Nephron (organoid): ENCODE results near the gene HOXB6.

ENCODE experiments used
- H3K27ac Mint-ChIP-seq, 3 experiments: 2 replicates each; pipeline ENCODE4 v1.8.0; 2020; ENCODE audit warnings: mixed read lengths in 3 of 3, mild to moderate bottlenecking in 2 of 3, moderate library complexity in 1 of 3
- H3K27me3 Mint-ChIP-seq: 2 replicates; pipeline ENCODE4 v1.8.0; 2021; ENCODE audit warnings: low read depth, mild to moderate bottlenecking, moderate library complexity, mixed read lengths
- H3K36me3 Mint-ChIP-seq: 2 replicates; pipeline ENCODE4 v1.8.0; 2020; ENCODE audit warnings: low read depth, mixed read lengths
- H3K4me1 Mint-ChIP-seq: 2 replicates; pipeline ENCODE4 v1.8.0; 2020; ENCODE audit warnings: mixed read lengths
- H3K4me3 Mint-ChIP-seq, 3 experiments: 2 replicates each; pipeline ENCODE4 v1.8.0; 2020; ENCODE audit warnings: mild to moderate bottlenecking in 3 of 3, mixed read lengths in 3 of 3, moderate library complexity in 2 of 3
- H3K9me3 Mint-ChIP-seq: 2 replicates; pipeline ENCODE4 v1.8.0; 2020; ENCODE audit warnings: mixed read lengths
- CTCF ChIP-seq, 3 experiments: fragments of 200-600 bp; sonication (generic); IDR thresholded peaks; one replicate each; pipeline ENCODE4 v1.5.0; 2021; ENCODE audit warnings: antibody characterized with exemption in 3 of 3; ENCODE audit not compliant: unreplicated experiment in 3 of 3

Gene HOXB6

GRCh38 chr17:48637323-48638260, 32.8 kb upstream of the HOXB6 start:
- Mint-ChIP-seq H3K9me3 (peaks cover 3% of the 10 kb centered on the region), H3K4me1 (peaks cover 10% of the 10 kb centered on the region), H3K27ac (no peak overlapping the region), H3K27me3 (peaks cover 100% of the 10 kb centered on the region), H3K36me3 (no peaks in the 10 kb centered on the region), H3K4me3 (peak overlapping the region in 1 of 3 experiments; percentile 55)
- no peak for TF ChIP-seq CTCF (IDR thresholded peaks at IDR 0.05; ENCODE audit: unreplicated experiment in 3 of 3)

GRCh38 chr17:48636177-48637018, 31.6 kb upstream of the HOXB6 start:
- H3K27me3 Mint-ChIP-seq: peaks cover 100% of the 10 kb centered on the region
- no peak overlapping the region for H3K27ac Mint-ChIP-seq
- H3K9me3 Mint-ChIP-seq: peaks cover 3% of the 10 kb centered on the region
- no peaks in the 10 kb centered on the region for H3K36me3 Mint-ChIP-seq
- peak overlapping the region; percentile 12 to 55 (median 44) for H3K4me3 Mint-ChIP-seq
- peak; percentile 76 to 85 (median 85) for TF ChIP-seq CTCF (IDR thresholded peaks at IDR 0.05; ENCODE audit: unreplicated experiment in 3 of 3)
- peaks cover 11% of the 10 kb centered on the region for H3K4me1 Mint-ChIP-seq

GRCh38 chr17:48634493-48635208, 29.9 kb upstream of the HOXB6 start:
- Mint-ChIP-seq H3K36me3 (no peaks in the 10 kb centered on the region), H3K27me3 (peaks cover 100% of the 10 kb centered on the region), H3K4me1 (peaks cover 11% of the 10 kb centered on the region), H3K9me3 (peaks cover 3% of the 10 kb centered on the region), H3K27ac (no peak overlapping the region), H3K4me3 (peak overlapping the region in 2 of 3 experiments; percentile 60 to 72)
- TF ChIP-seq CTCF (IDR thresholded peaks at IDR 0.05; ENCODE audit: unreplicated experiment in 3 of 3): no peak

- peaks cover 15% of the 10 kb centered on the region for H3K4me1 Mint-ChIP-seq
- no peak overlapping the region for H3K27ac Mint-ChIP-seq
- H3K4me3 Mint-ChIP-seq: peak overlapping the region; percentile 69 to 78 (median 72)
- TF ChIP-seq CTCF (IDR thresholded peaks at IDR 0.05; ENCODE audit: unreplicated experiment in 3 of 3): no peak
- H3K36me3 Mint-ChIP-seq: no peaks in the 10 kb centered on the region
- peaks cover 3% of the 10 kb centered on the region for H3K9me3 Mint-ChIP-seq
- H3K27me3 Mint-ChIP-seq: peaks cover 100% of the 10 kb centered on the region
Observed at GRCh38 chr17:48633266-48633677, 28.5 kb upstream of the HOXB6 start.

GRCh38 chr17:48632579-48633265, 27.9 kb upstream of the HOXB6 start:
- H3K36me3 Mint-ChIP-seq: no peaks in the 10 kb centered on the region
- H3K9me3 Mint-ChIP-seq: peaks cover 3% of the 10 kb centered on the region

More at GRCh38 chr17:48632579-48633265, 27.9 kb upstream of the HOXB6 start:
- peaks cover 100% of the 10 kb centered on the region for H3K27me3 Mint-ChIP-seq
- no peak for TF ChIP-seq CTCF (IDR thresholded peaks at IDR 0.05; ENCODE audit: unreplicated experiment in 3 of 3)
- H3K27ac Mint-ChIP-seq: peak overlapping the region in 2 of 3 experiments; percentile 15 to 19
- H3K4me1 Mint-ChIP-seq: peaks cover 20% of the 10 kb centered on the region
- peak overlapping the region; percentile 69 to 78 (median 72) for H3K4me3 Mint-ChIP-seq
